A673 (cell line): ENCODE results near the gene UPF3B. TPM values are rescaled to one million over a fixed set of nuclear protein-coding genes. Genes with fewer than 3 reads are reported as not detected.
A peak's percentile ranks its signal among the peaks of the same experiment; 100 is the strongest.
"Not testable (repeated sequence)": the region's sequence is repeated elsewhere in the genome, so short reads cannot be mapped to it uniquely, and the experiment has no call there.

ENCODE experiments used
- BruUV-seq: library from RNA; stranded (reverse); fragments of 400-500 nt; replicated peaks from 2 replicates; lab custom pipeline; 2021; lab: Mats Ljungman, UMichigan
- CTCF ChIA-PET: fragments of 300-600 bp; sonication (Branson Sonifier 250); formaldehyde crosslinking; loops from one replicate; lab custom pipeline; 2022; ENCODE audit warnings: antibody characterized with exemption; lab: Charles Lee
- POLR2A ChIA-PET: fragments of 300-600 bp; sonication (Branson Sonifier 250); formaldehyde crosslinking; loops from one replicate; lab custom pipeline; 2022; ENCODE audit warnings: antibody characterized with exemption; ENCODE audit not compliant: low non-redundant PET; lab: Charles Lee
- DNase-seq: peaks from one replicate; pipeline ENCODE4 v3.0.0-alpha.2; 2015; ENCODE audit warnings: low spot score
- H3K27ac ChIP-seq: fragments of 200-600 bp; sonication (generic); 2 replicates; pipeline ENCODE4 v1.5.1; 2016; ENCODE audit warnings: mixed run types, low read depth, mild to moderate bottlenecking, mixed read lengths, antibody characterized with exemption, low read length; ENCODE audit not compliant: poor library complexity, severe bottlenecking
- H3K27me3 ChIP-seq: fragments of 200-600 bp; sonication (generic); replicated peaks from 2 replicates; pipeline ENCODE4 v1.6.1; 2017; ENCODE audit warnings: mixed run types, low read depth, mild to moderate bottlenecking, mixed read lengths, antibody characterized with exemption, low read length; ENCODE audit not compliant: insufficient read depth, poor library complexity
- H3K36me3 ChIP-seq: fragments of 200-600 bp; sonication (generic); 2 replicates; pipeline ENCODE4 v1.6.1; 2016; ENCODE audit warnings: mixed run types, mild to moderate bottlenecking, mixed read lengths, antibody characterized with exemption, low read length; ENCODE audit not compliant: insufficient read depth, poor library complexity, severe bottlenecking
- H3K4me1 ChIP-seq: fragments of 200-600 bp; sonication (generic); 2 replicates; pipeline ENCODE4 v1.6.1; 2017; ENCODE audit warnings: mixed run types, mild to moderate bottlenecking, mixed read lengths, antibody characterized with exemption, low read length; ENCODE audit not compliant: insufficient read depth, poor library complexity, severe bottlenecking
- H3K4me3 ChIP-seq: fragments of 200-600 bp; sonication (generic); 2 replicates; pipeline ENCODE4 v1.5.1; 2016; ENCODE audit warnings: low read depth, mixed run types, mild to moderate bottlenecking, mixed read lengths, low read length; ENCODE audit not compliant: poor library complexity, severe bottlenecking
- H3K9me3 ChIP-seq: fragments of 200-600 bp; sonication (generic); 2 replicates; pipeline ENCODE4 v1.6.1; 2016; ENCODE audit warnings: mixed run types, low read depth, mild to moderate bottlenecking, mixed read lengths, antibody characterized with exemption, low read length; ENCODE audit not compliant: poor library complexity, severe bottlenecking
- CTCF ChIP-seq: fragments of 300-800, 200-600 bp; sonication (generic); conservative IDR thresholded peaks from 2 replicates; pipeline ENCODE4 v1.5.1; 2017; ENCODE audit warnings: low read depth, mild to moderate bottlenecking, antibody characterized with exemption, low read length, moderate library complexity, mixed read lengths
- EZH2 ChIP-seq: fragments of 200-600 bp; sonication (generic); IDR thresholded peaks from 2 replicates; pipeline ENCODE4 v1.6.1; 2017; ENCODE audit warnings: borderline replicate concordance, low read depth, mild to moderate bottlenecking, mixed read lengths, antibody characterized with exemption, low read length; ENCODE audit not compliant: poor library complexity, severe bottlenecking
- intact Hi-C: fragments of 100-400 bp; cut with micrococcal nuclease; formaldehyde crosslinking; loops from one replicate; pipeline ENCODE4 v1.10.0; 2022; ENCODE audit not compliant: unreplicated experiment
- total RNA-seq: library from RNA; stranded (reverse); gene quantifications from 2 replicates; pipeline ENCODE4 v1.2.3, GENCODE V29; 2021

Gene UPF3B
- total RNA-seq, 1 experiment from 2014 or later, result 23.4 TPM

GRCh38 chrX:119817130-119817690 is 35.6 kb downstream of the UPF3B start:
- no TSS peak for BruUV-seq
- H3K4me3 ChIP-seq, result no peak overlapping the region
- no peak for DNase-seq
- TF ChIP-seq CTCF (no peak), EZH2 (no peak)
- no peaks in the 10 kb centered on the region for H3K9me3 ChIP-seq
- H3K36me3 ChIP-seq, result no peaks in the 10 kb centered on the region
- ChIA-PET CTCF (no interaction called here), POLR2A (no interaction called here)
- H3K4me1 ChIP-seq, result no peaks in the 10 kb centered on the region
- H3K27ac ChIP-seq, result no peak overlapping the region
- H3K27me3 ChIP-seq, result no peaks in the 10 kb centered on the region
- intact Hi-C loops, result no loop called here

- H3K4me3 ChIP-seq, result no peak overlapping the region
- POLR2A ChIA-PET, result no interaction called here
- intact Hi-C loops, result no loop called here
- no peak for DNase-seq
- H3K27me3 ChIP-seq, result no peaks in the 10 kb centered on the region
- BruUV-seq, result no TSS peak
- no peak for TF ChIP-seq EZH2
- TF ChIP-seq CTCF, result no peak
- no peaks in the 10 kb centered on the region for H3K9me3 ChIP-seq
- CTCF ChIA-PET, result no interaction called here
- no peaks in the 10 kb centered on the region for H3K36me3 ChIP-seq
- H3K4me1 ChIP-seq, result no peaks in the 10 kb centered on the region
- no peak overlapping the region for H3K27ac ChIP-seq
These were observed 36.5 kb downstream of the UPF3B start for GRCh38 chrX:119816300-119816699.

GRCh38 chrX:119809185-119809666 is 43.5 kb downstream of the UPF3B start:
- Histone ChIP-seq H3K27me3 (no peaks in the 10 kb centered on the region), H3K4me1 (no peaks in the 10 kb centered on the region), H3K4me3 (no peak overlapping the region), H3K9me3 (no peaks in the 10 kb centered on the region), H3K36me3 (no peaks in the 10 kb centered on the region), H3K27ac (no peak overlapping the region)
- no peak for TF ChIP-seq CTCF
- no peak for TF ChIP-seq EZH2
- intact Hi-C loops, result no loop called here
- CTCF ChIA-PET, result no interaction called here
- POLR2A ChIA-PET, result no interaction called here
- peak; percentile 57 for DNase-seq
- BruUV-seq, result no TSS peak

GRCh38 chrX:119808461-119808860 is 44.3 kb downstream of the UPF3B start:
- DNase-seq, POLR2A ChIA-PET, CTCF ChIA-PET, intact Hi-C loops, H3K36me3 ChIP-seq, H3K9me3 ChIP-seq, H3K4me1 ChIP-seq, H3K27ac ChIP-seq, BruUV-seq, H3K4me3 ChIP-seq, H3K27me3 ChIP-seq: not testable (repeated sequence)
